22Rv1 (cell line): Measurements from ENCODE around the gene SUMO2.

Experiments
- ZFX ChIP-seq: fragments of 450-650 bp; IDR thresholded peaks from 2 replicates; pipeline ENCODE4 v1.6.1; 2017; ENCODE audit warnings: antibody characterized with exemption, borderline replicate concordance
- TF ChIP-seq, protein P1 (sequence below): fragments of 450-650 bp; IDR thresholded peaks from 2 replicates; pipeline ENCODE4 v1.5.1; 2017; ENCODE audit warnings: mild to moderate bottlenecking

DNA sequence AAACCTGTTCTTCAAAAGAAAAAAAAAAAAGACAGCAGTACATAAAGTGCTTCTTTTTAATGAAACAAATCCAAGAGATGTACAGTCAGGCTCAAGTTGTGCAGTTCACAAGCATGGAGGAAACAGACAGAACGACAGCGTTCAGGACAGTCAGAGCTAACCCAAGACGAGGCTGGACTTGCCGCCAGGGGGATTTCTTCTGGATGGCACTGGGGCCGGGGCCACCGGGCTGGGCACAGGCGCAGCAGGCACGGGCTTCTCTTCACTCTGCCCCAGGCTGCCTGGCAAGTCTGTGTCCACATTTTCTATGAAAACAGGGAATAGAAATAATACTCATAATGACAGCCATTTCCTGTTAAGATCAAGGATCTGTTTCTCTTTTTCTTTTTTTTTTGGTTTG is 46.8 kb downstream of the SUMO2 start:
- TF ChIP-seq, protein P1, sequence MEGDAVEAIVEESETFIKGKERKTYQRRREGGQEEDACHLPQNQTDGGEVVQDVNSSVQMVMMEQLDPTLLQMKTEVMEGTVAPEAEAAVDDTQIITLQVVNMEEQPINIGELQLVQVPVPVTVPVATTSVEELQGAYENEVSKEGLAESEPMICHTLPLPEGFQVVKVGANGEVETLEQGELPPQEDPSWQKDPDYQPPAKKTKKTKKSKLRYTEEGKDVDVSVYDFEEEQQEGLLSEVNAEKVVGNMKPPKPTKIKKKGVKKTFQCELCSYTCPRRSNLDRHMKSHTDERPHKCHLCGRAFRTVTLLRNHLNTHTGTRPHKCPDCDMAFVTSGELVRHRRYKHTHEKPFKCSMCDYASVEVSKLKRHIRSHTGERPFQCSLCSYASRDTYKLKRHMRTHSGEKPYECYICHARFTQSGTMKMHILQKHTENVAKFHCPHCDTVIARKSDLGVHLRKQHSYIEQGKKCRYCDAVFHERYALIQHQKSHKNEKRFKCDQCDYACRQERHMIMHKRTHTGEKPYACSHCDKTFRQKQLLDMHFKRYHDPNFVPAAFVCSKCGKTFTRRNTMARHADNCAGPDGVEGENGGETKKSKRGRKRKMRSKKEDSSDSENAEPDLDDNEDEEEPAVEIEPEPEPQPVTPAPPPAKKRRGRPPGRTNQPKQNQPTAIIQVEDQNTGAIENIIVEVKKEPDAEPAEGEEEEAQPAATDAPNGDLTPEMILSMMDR = no peak
- no peak for TF ChIP-seq ZFX
